GM18951 (cell line): ENCODE results near the gene CACFD1.

Experiments
- POLR2A ChIP-seq: IDR thresholded peaks from 4 replicates; pipeline ENCODE4 v1.6.1; 2011; ENCODE audit warnings: mild to moderate bottlenecking; ENCODE audit not compliant: insufficient read length, insufficient read depth; ENCODE audit errors: extremely low read depth
- in situ Hi-C: fragments of 300-500 bp; cut with MboI; formaldehyde crosslinking; loops from one replicate; pipeline ENCODE4 v1.12.0; 2022; ENCODE audit warnings: low sequenced_read_pairs, mixed read lengths, inconsistent platforms; ENCODE audit not compliant: unreplicated experiment

The CACFD1 gene

GRCh38 chr9:133459476-133460404, at the start of gene CACFD1:
Gene CACFD1 (plus strand): TSS chr9:133459978. CDS start chr9:133460067, 89 bp downstream.
- in situ Hi-C loops: no loop called here
- TF ChIP-seq POLR2A: peak; percentile 75

GRCh38 chr9:133415170-133415569, 44.6 kb upstream of the CACFD1 start:
- in situ Hi-C loops: no loop called here
- no peak for TF ChIP-seq POLR2A

- TF ChIP-seq POLR2A: peak; percentile 61
- in situ Hi-C loops: no loop called here
Observed at GRCh38 chr9:133417541-133418461, 42.0 kb upstream of the CACFD1 start, which contains the start of gene REXO4. Gene REXO4 (minus strand): TSS chr9:133418010. CDS start chr9:133417844, 166 bp downstream.

GRCh38 chr9:133419005-133419404, 40.8 kb upstream of the CACFD1 start:
- TF ChIP-seq POLR2A: no peak
- in situ Hi-C loops: no loop called here

GRCh38 chr9:133420392-133420827, 39.4 kb upstream of the CACFD1 start:
- in situ Hi-C loops: no loop called here
- peak; percentile 34 for TF ChIP-seq POLR2A

- in situ Hi-C loops: no loop called here
- TF ChIP-seq POLR2A: no peak
Observed at GRCh38 chr9:133421615-133422542, 37.9 kb upstream of the CACFD1 start, which contains the start of gene ADAMTS13. Gene ADAMTS13 (plus strand): TSS chr9:133422367. CDS start chr9:133422444, 77 bp downstream.

- TF ChIP-seq POLR2A: no peak
Observed at GRCh38 chr9:133423216-133423615, 36.6 kb upstream of the CACFD1 start.

GRCh38 chr9:133424187-133424586, 35.6 kb upstream of the CACFD1 start:
- no peak for TF ChIP-seq POLR2A
- in situ Hi-C loops: no loop called here

More at GRCh38 chr9:133423216-133423615, 36.6 kb upstream of the CACFD1 start:
- in situ Hi-C loops: no loop called here

GRCh38 chr9:133425049-133425632, 34.6 kb upstream of the CACFD1 start:
- no peak for TF ChIP-seq POLR2A
- in situ Hi-C loops: no loop called here

GRCh38 chr9:133426011-133426410, 33.8 kb upstream of the CACFD1 start:
- in situ Hi-C loops: no loop called here
- no peak for TF ChIP-seq POLR2A

- TF ChIP-seq POLR2A: no peak
- in situ Hi-C loops: no loop called here
Observed at GRCh38 chr9:133427658-133428348, 32.0 kb upstream of the CACFD1 start.
